H54 (cell line): Measurements from ENCODE around the gene CD33.

ENCODE experiments used
- DNase-seq: peaks from one replicate; pipeline ENCODE4 v3.0.0; 2011; ENCODE audit warnings: low spot score, mixed read lengths; ENCODE audit not compliant: insufficient read length
- FAIRE-seq: peaks from 3 replicates; lab custom pipeline; 2011; peaks lifted over from hg19 to GRCh38; lab: Jason Lieb, UNC
- POLR2A ChIP-seq: IDR thresholded peaks from 2 replicates; pipeline ENCODE4 v1.6.1; 2011; ENCODE audit warnings: low read depth, mild to moderate bottlenecking, low read length

The CD33 gene

GRCh38 chr19:51258165-51259160 lies 33.6 kb downstream of the CD33 start:
- FAIRE-seq (no peak), DNase-seq (no peak)
- no peak for TF ChIP-seq POLR2A

- no peak for TF ChIP-seq POLR2A
- DNase-seq, result no peak
- FAIRE-seq, result peak; percentile 60
These were observed 34.7 kb downstream of the CD33 start for GRCh38 chr19:51259348-51260245.

GRCh38 chr19:51263808-51264207 lies 38.9 kb downstream of the CD33 start:
- TF ChIP-seq POLR2A, result no peak
- DNase-seq, result no peak
- no peak for FAIRE-seq

DNA sequence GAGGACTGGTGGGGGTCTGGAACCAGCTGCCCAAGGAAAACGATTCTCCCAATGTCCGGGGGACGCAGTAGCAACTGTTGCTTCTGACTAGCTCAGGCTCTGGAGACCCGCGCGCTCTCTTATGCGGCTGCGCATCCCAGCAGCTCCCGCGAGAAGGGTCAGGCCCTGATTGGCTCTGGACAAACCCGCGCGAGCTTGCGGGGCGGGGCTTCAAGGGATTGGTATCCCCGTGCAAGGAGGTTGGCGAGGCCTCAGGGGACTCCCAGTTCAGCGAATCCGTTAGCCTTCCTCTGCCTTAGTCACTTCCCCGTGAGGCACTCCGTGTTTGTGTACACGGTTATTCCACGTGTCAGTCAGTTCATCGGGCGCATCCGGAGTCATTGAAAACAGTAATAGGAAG lies 46.2 kb downstream of the CD33 start:
- TF ChIP-seq POLR2A, result no peak
- FAIRE-seq, result no peak
- DNase-seq, result no peak

DNA sequence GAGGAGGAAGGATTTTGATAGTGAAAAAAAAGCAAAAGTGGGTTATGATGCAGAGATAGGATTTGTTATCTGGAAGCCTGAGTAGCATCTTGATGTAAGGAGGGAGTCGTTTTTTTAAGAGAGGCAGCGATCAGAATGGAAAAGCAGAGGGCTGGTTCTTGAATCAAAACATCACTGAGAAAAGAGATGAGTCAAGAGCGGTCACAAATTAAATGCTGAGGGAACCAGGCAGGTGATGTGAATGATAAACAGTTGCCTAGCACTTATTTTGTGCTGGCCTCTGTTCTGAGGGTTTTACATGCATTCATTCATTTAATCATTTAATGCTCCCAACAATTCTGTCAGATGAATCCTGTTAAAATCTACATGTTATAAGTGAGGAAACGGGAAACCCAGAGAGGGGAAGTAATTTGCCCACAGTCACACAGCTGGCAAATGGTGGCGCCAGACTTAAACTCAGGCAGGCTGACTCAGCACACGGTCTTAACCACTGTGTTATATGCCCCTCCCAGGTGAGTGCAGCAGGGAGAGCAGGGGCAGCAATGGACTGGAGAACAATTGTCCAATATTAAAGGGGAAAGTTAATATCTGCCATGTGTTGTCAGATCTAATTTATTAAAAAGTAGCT lies 47.4 kb downstream of the CD33 start:
- no peak for DNase-seq
- FAIRE-seq, result no peak
- TF ChIP-seq POLR2A, result no peak

GRCh38 chr19:51274049-51274770 lies 49.3 kb downstream of the CD33 start:
- TF ChIP-seq POLR2A, result no peak
- no peak for DNase-seq
- no peak for FAIRE-seq

GRCh38 chr19:51277112-51277511 lies 52.2 kb downstream of the CD33 start:
- DNase-seq (no peak), FAIRE-seq (no peak)
- TF ChIP-seq POLR2A, result no peak

DNA sequence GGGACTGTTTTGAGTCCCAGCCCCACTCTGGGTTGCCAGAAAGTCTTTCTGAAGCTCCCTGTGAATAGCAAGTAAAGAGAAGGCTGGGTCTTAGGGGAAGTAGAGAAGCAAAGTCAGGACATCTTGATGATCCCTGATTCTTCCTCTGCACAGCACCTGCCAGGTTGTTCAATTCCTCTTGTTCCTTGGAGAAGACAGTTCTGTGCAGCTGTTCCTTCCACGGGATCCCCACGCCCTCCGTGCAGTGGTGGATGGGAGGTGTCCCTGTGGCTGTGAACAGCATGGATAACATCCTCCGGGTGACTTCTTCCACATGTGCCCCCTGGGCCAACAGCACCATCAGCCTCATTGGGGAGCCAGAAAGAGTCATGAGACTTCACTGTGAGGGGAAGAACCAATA lies 57.5 kb downstream of the CD33 start:
- no peak for TF ChIP-seq POLR2A
- no peak for FAIRE-seq
- DNase-seq, result no peak

GRCh38 chr19:51285682-51286081 lies 60.8 kb downstream of the CD33 start:
- no peak for TF ChIP-seq POLR2A
- DNase-seq (no peak), FAIRE-seq (no peak)
